Measurements from ENCODE around the gene MPRIP.

GRCh38 chr17:17216776-17217175 lies 174.5 kb downstream of the MPRIP start:
- TF ChIP-seq CTCF (IDR thresholded peaks at IDR 0.05) (no peak), POLR2A (IDR thresholded peaks at IDR 0.05) (no peak)
